Keratinocyte (primary cell): ENCODE data around the gene ANTKMT. TPM values are rescaled to one million over a fixed set of nuclear protein-coding genes. Genes with fewer than 3 reads are reported as not detected.
"Not testable (repeated sequence)": the region's sequence is repeated elsewhere in the genome, so short reads cannot be mapped to it uniquely, and the experiment has no call there.

ENCODE experiments used
- DNase-seq: peaks from one replicate; pipeline ENCODE4 v3.0.0-alpha.2; 2011; ENCODE audit warnings: low read depth, missing footprints, low spot score
- FAIRE-seq: peaks from 2 replicates; lab custom pipeline; 2011; peaks lifted over from hg19 to GRCh38; lab: Jason Lieb, UNC
- H2AFZ ChIP-seq: 2 replicates; pipeline ENCODE4 v1.6.0; 2012; ENCODE audit warnings: low read length, control low read depth, inconsistent platforms; ENCODE audit not compliant: control insufficient read depth
- H3K27ac ChIP-seq: 2 replicates; pipeline ENCODE4 v1.5.1; 2011; ENCODE audit warnings: low read length; ENCODE audit not compliant: control insufficient read depth, insufficient read depth
- H3K27me3 ChIP-seq: 3 replicates; pipeline ENCODE4 v1.6.0; 2011; ENCODE audit warnings: low read length; ENCODE audit not compliant: control insufficient read depth, insufficient read depth; ENCODE audit errors: extremely low read depth
- H3K36me3 ChIP-seq, 2 experiments: 2 replicates in 1 of 2; 3 replicates in 1 of 2; pipeline ENCODE4 v1.5.1; 2011; ENCODE audit warnings: low read length in 2 of 2, mild to moderate bottlenecking in 1 of 2; ENCODE audit not compliant: control insufficient read depth in 2 of 2, insufficient read depth in 2 of 2; ENCODE audit errors: extremely low read depth in 1 of 2
- H3K4me1 ChIP-seq: 3 replicates; pipeline ENCODE4 v1.5.1; 2011; ENCODE audit warnings: low read length; ENCODE audit not compliant: control insufficient read depth, insufficient read depth; ENCODE audit errors: extremely low read depth
- H3K4me2 ChIP-seq: 3 replicates; pipeline ENCODE4 v1.6.0; 2011; ENCODE audit warnings: low read depth, low read length; ENCODE audit not compliant: control insufficient read depth, insufficient read depth; ENCODE audit errors: extremely low read depth
- H3K4me3 ChIP-seq, 3 experiments: fragments of 200-600 bp in 1 of 3; sonication (generic) in 1 of 3; 2 replicates in 2 of 3; 3 replicates in 1 of 3; pipeline ENCODE4 v1.5.1; 2011 to 2016; ENCODE audit warnings: low read length in 3 of 3, mild to moderate bottlenecking in 3 of 3, control low read depth in 2 of 3, inconsistent platforms in 1 of 3, low read depth in 1 of 3, mixed read lengths in 1 of 3, mixed run types in 1 of 3, moderate library complexity in 1 of 3; ENCODE audit not compliant: control insufficient read depth in 2 of 3, insufficient read depth in 2 of 3; ENCODE audit errors: extremely low read depth in 1 of 3
- H3K79me2 ChIP-seq: 2 replicates; pipeline ENCODE4 v1.6.0; 2012; ENCODE audit warnings: low read length; ENCODE audit not compliant: control insufficient read depth, insufficient read depth
- H3K9ac ChIP-seq: 3 replicates; pipeline ENCODE4 v1.6.0; 2011; ENCODE audit warnings: low read length; ENCODE audit not compliant: control insufficient read depth, insufficient read depth; ENCODE audit errors: extremely low read depth
- H3K9me1 ChIP-seq: 3 replicates; pipeline ENCODE4 v1.6.0; 2011; ENCODE audit warnings: low read length; ENCODE audit not compliant: control insufficient read depth, insufficient read depth; ENCODE audit errors: extremely low read depth
- H3K9me3 ChIP-seq: 2 replicates; pipeline ENCODE4 v1.5.1; 2012; ENCODE audit warnings: low read depth, low read length; ENCODE audit not compliant: control insufficient read depth
- H4K20me1 ChIP-seq: 3 replicates; pipeline ENCODE4 v1.6.0; 2011; ENCODE audit warnings: low read length; ENCODE audit not compliant: control insufficient read depth, insufficient read depth; ENCODE audit errors: extremely low read depth
- EZH2 ChIP-seq: IDR thresholded peaks from one replicate; pipeline ENCODE4 v1.6.1; 2012; ENCODE audit warnings: inconsistent platforms, mild to moderate bottlenecking, low read length, moderate library complexity
- dilution Hi-C: fragments of 300-500 bp; cut with MboI; formaldehyde crosslinking; loops from one replicate; pipeline ENCODE4 v1.7.0; 2020; ENCODE audit warnings: low sequenced_read_pairs; ENCODE audit not compliant: extremely low pct_ligation_motif_present
- polyA plus RNA-seq, 5 experiments: library from polyadenylated mRNA; depleted of rRNA in 3 of 5; stranded (reverse) in 3 of 5; stranded (forward) in 1 of 5; unstranded in 1 of 5; fragments of >200 nt; gene quantifications; 1 replicate in 1 of 5; 2 replicates in 3 of 5; 3 replicates in 1 of 5; pipeline versions ENCODE4 v1.2.1 to v1.2.3, GENCODE V29; 2011 to 2012; ENCODE audit warnings: missing spikeins in 2 of 5, low read depth in 1 of 5, low replicate concordance in 1 of 5
- TF ChIP-seq, protein P1 (sequence below), 3 experiments: IDR thresholded peaks in 1 of 3; conservative IDR thresholded peaks in 1 of 3; optimal IDR thresholded peaks in 1 of 3; 2 replicates in 2 of 3; 3 replicates in 1 of 3; pipeline versions ENCODE3 to v1.5.1; 2011; ENCODE audit warnings: low read length in 3 of 3, mild to moderate bottlenecking in 3 of 3, moderate library complexity in 2 of 3, control low read depth in 1 of 3, inconsistent platforms in 1 of 3; ENCODE audit not compliant: insufficient read depth in 2 of 3; ENCODE audit errors: extremely low read depth in 1 of 3

ANTKMT gene
- polyA plus RNA-seq, 1 donor (not counting 4 experiments of a cell fraction or from before 2014, with no cell fraction given), result 5.6 TPM

DNA sequence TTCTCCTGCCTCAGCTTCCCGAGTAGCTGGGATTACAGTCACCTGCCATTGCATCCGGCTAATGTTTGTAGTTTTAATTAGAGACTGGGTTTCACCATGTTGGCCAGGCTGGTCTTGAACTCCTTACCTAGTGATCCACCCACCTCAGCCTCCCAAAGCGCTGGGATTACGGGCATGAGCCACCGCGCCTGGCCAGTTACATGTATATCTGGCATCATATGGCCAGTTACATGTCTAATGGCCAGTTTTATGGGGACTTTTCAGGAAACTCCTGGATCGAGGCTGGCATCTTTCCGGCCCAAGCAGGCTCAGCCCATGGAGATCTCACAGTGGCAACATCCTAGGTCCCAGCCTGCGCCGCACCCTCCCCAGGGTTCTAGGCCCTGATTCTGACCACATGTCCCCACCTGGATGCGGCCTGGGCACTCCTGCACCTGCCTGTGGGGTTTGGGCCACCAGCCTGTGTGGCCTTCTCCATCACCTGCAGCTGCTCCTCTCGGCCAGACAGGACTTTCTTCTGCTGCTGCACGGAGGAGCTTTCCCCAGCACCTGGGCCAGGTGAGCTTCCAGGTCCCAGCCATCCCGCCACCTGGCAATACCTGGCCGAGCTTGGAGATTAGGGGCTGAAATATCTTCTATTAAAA lies 21.2 kb downstream of the ANTKMT start:
- no peak overlapping the region for H3K9ac ChIP-seq
- dilution Hi-C loops, result no loop called here
- no peaks in the 10 kb centered on the region for H3K9me3 ChIP-seq

DNA sequence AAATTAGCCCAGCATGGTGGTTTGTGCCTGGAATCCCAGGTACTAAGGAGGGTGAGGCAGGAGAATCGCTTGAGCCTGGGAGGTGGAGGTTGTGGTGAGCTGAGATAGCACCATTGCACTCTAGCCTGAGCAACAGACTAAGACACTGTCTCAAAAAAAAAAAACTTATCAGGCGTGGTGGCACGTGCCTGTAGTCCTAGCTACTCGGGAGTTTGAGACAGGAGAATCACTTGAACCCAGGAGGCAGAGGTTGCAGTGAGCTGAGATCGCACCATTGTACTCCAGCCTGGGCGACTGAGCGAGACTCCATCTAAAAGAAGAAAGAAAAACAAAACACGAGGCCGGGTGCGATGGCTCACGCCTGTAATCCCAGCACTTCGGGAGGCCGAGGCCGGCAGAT lies 21.9 kb downstream of the ANTKMT start:
- H3K4me3 ChIP-seq, H3K4me2 ChIP-seq, H3K9me1 ChIP-seq, DNase-seq, H3K9me3 ChIP-seq, H2AFZ ChIP-seq, H3K27me3 ChIP-seq, H3K27ac ChIP-seq, H3K36me3 ChIP-seq, H4K20me1 ChIP-seq, H3K9ac ChIP-seq, dilution Hi-C loops, FAIRE-seq: not testable (repeated sequence)
- H3K4me1 ChIP-seq, result peaks cover 14% of the 10 kb centered on the region
- H3K79me2 ChIP-seq, result peaks cover 12% of the 10 kb centered on the region

More for the DNA sequence above, 21.2 kb downstream of the ANTKMT start:
- peaks cover 17% of the 10 kb centered on the region for H3K4me1 ChIP-seq
- no peak overlapping the region for H2AFZ ChIP-seq
- H3K27ac ChIP-seq, result no peak overlapping the region
- no peak for FAIRE-seq
- no peaks in the 10 kb centered on the region for H3K9me1 ChIP-seq
- peaks cover 6 to 8% of the 10 kb centered on the region in 2 experiments for H3K36me3 ChIP-seq
- TF ChIP-seq, protein P1, sequence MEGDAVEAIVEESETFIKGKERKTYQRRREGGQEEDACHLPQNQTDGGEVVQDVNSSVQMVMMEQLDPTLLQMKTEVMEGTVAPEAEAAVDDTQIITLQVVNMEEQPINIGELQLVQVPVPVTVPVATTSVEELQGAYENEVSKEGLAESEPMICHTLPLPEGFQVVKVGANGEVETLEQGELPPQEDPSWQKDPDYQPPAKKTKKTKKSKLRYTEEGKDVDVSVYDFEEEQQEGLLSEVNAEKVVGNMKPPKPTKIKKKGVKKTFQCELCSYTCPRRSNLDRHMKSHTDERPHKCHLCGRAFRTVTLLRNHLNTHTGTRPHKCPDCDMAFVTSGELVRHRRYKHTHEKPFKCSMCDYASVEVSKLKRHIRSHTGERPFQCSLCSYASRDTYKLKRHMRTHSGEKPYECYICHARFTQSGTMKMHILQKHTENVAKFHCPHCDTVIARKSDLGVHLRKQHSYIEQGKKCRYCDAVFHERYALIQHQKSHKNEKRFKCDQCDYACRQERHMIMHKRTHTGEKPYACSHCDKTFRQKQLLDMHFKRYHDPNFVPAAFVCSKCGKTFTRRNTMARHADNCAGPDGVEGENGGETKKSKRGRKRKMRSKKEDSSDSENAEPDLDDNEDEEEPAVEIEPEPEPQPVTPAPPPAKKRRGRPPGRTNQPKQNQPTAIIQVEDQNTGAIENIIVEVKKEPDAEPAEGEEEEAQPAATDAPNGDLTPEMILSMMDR (optimal IDR thresholded peaks at IDR 0.05 in 1 of 3, IDR thresholded peaks at IDR 0.05 in 1 of 3, conservative IDR thresholded peaks at IDR 0.05 in 1 of 3; ENCODE audit: extremely low read depth in 1 of 3, insufficient read depth in 2 of 3, low read length in 3 of 3), result no peak
- no peak for TF ChIP-seq EZH2
- DNase-seq, result no peak
- no peaks in the 10 kb centered on the region for H4K20me1 ChIP-seq
- H3K27me3 ChIP-seq, result no peaks in the 10 kb centered on the region
- no peak overlapping the region for H3K4me2 ChIP-seq
- H3K4me3 ChIP-seq, result no peak overlapping the region
- H3K79me2 ChIP-seq, result peaks cover 12% of the 10 kb centered on the region
